ENCODE measurements around the gene ZNF184. TPM values are rescaled to one million over a fixed set of nuclear protein-coding genes. Genes with fewer than 3 reads are reported as not detected.

Gene ZNF184
- total RNA-seq, 2 experiments from 2014 or later: 17.7 to 20.6 TPM

GRCh38 chr6:27507041-27507956 lies 34.4 kb upstream of the ZNF184 start:
- intact Hi-C loops (cut with micrococcal nuclease; ENCODE audit: unreplicated experiment): loop anchor here (10.0 kb wide), 1 partner anchor 388 kb away; a partner anchor contains a TSS
- CTCF ChIA-PET (ENCODE audit: unreplicated experiment): no interaction called here
- H2AFZ ChIP-seq (ENCODE audit: low read length): no peak overlapping the region

GRCh38 chr6:27505209-27506027 lies 32.5 kb upstream of the ZNF184 start:
- no peak overlapping the region for H3K4me3 ChIP-seq (ENCODE audit: low read depth, low read length, poor library complexity, severe bottlenecking)
- H3K27ac ChIP-seq (ENCODE audit: low read depth, low read length, poor library complexity, severe bottlenecking): no peak overlapping the region
- ChIA-PET CTCF (ENCODE audit: unreplicated experiment) (interaction anchor here (1.1 kb wide), 1 partner anchor 13 kb away, joined by 3 read pairs; no protein-coding TSS in a partner anchor), POLR2A (interaction anchor here (1.0 to 1.5 kb wide), 2 partner anchors 15 to 28 kb away, joined by 3 read pairs; no protein-coding TSS in a partner anchor)
- peak; percentile 34 for DNase-seq (ENCODE audit: low spot score)
- no peak overlapping the region for H2AFZ ChIP-seq (ENCODE audit: low read length)
- BruUV-seq (replicated peaks): no TSS peak
- H3K79me2 ChIP-seq (ENCODE audit: insufficient read depth, low read depth, low read length): no peaks in the 10 kb centered on the region
- TF ChIP-seq CTCF (conservative IDR thresholded peaks at IDR 0.05; ENCODE audit: low read length) (no peak), EZH2phosphoT487 (IDR thresholded peaks at IDR 0.05; ENCODE audit: borderline replicate concordance, low read depth, low read length) (no peak)
- H3K4me2 ChIP-seq (ENCODE audit: low read length): peak overlapping the region; percentile 18
- H3K9me2 ChIP-seq (ENCODE audit: insufficient read depth, low read length): no peaks in the 10 kb centered on the region
- no peaks in the 10 kb centered on the region for H3K9me3 ChIP-seq (ENCODE audit: low read length)
- intact Hi-C loops (cut with micrococcal nuclease; ENCODE audit: unreplicated experiment): loop anchor here (10.0 kb wide), 1 partner anchor 389 kb away; a partner anchor contains a TSS
- no peaks in the 10 kb centered on the region for H4K20me1 ChIP-seq (ENCODE audit: insufficient read depth, low read length)
- H3K4me1 ChIP-seq (ENCODE audit: insufficient read depth, low read length, poor library complexity, severe bottlenecking): peaks cover 12% of the 10 kb centered on the region
- no peaks in the 10 kb centered on the region for H3K36me3 ChIP-seq (ENCODE audit: insufficient read depth, low read length)

More at GRCh38 chr6:27507041-27507956, 34.4 kb upstream of the ZNF184 start:
- H3K9me3 ChIP-seq (ENCODE audit: low read length): no peaks in the 10 kb centered on the region
- H3K4me1 ChIP-seq (ENCODE audit: insufficient read depth, low read length, poor library complexity, severe bottlenecking): peaks cover 3% of the 10 kb centered on the region
- POLR2A ChIA-PET: interaction anchor here (0.7 kb wide), 1 partner anchor 264 kb away, joined by 3 read pairs; no protein-coding TSS in a partner anchor
- H3K27ac ChIP-seq (ENCODE audit: low read depth, low read length, poor library complexity, severe bottlenecking): no peak overlapping the region
- H4K20me1 ChIP-seq (ENCODE audit: insufficient read depth, low read length): no peaks in the 10 kb centered on the region
- DNase-seq (ENCODE audit: low spot score): no peak
- no peaks in the 10 kb centered on the region for H3K36me3 ChIP-seq (ENCODE audit: insufficient read depth, low read length)
- TF ChIP-seq EZH2phosphoT487 (IDR thresholded peaks at IDR 0.05; ENCODE audit: borderline replicate concordance, low read depth, low read length) (no peak), CTCF (conservative IDR thresholded peaks at IDR 0.05; ENCODE audit: low read length) (no peak)
- no peak overlapping the region for H3K4me2 ChIP-seq (ENCODE audit: low read length)
- no peaks in the 10 kb centered on the region for H3K79me2 ChIP-seq (ENCODE audit: insufficient read depth, low read depth, low read length)
- no peaks in the 10 kb centered on the region for H3K9me2 ChIP-seq (ENCODE audit: insufficient read depth, low read length)
- BruUV-seq (replicated peaks): no TSS peak
- no peak overlapping the region for H3K4me3 ChIP-seq (ENCODE audit: low read depth, low read length, poor library complexity, severe bottlenecking)

All from OCI-LY7 (cell line).